Osteocyte (in vitro differentiated cells): ENCODE measurements around the gene CDH23. TPM values are rescaled to one million over a fixed set of nuclear protein-coding genes. Genes with fewer than 3 reads are reported as not detected.

ENCODE experiments used
- DNase-seq: peaks from one replicate; pipeline ENCODE4 v3.0.0; 2021; ENCODE audit warnings: mixed read lengths; ENCODE audit not compliant: unreplicated experiment; ENCODE audit errors: extremely low spot score
- H3K27ac Mint-ChIP-seq: one replicate; pipeline ENCODE4 v1.8.0; 2021; ENCODE audit warnings: mild to moderate bottlenecking, mixed read lengths; ENCODE audit not compliant: unreplicated experiment
- H3K27me3 Mint-ChIP-seq: one replicate; pipeline ENCODE4 v1.8.0; 2021; ENCODE audit warnings: mixed read lengths; ENCODE audit not compliant: unreplicated experiment
- H3K36me3 Mint-ChIP-seq: one replicate; pipeline ENCODE4 v1.8.0; 2021; ENCODE audit warnings: mixed read lengths; ENCODE audit not compliant: unreplicated experiment
- H3K4me1 Mint-ChIP-seq: one replicate; pipeline ENCODE4 v1.8.0; 2021; ENCODE audit warnings: mixed read lengths; ENCODE audit not compliant: unreplicated experiment
- H3K4me3 Mint-ChIP-seq: one replicate; pipeline ENCODE4 v1.8.0; 2021; ENCODE audit warnings: mild to moderate bottlenecking, moderate library complexity, mixed read lengths; ENCODE audit not compliant: unreplicated experiment
- H3K9me3 Mint-ChIP-seq: one replicate; pipeline ENCODE4 v1.8.0; 2021; ENCODE audit warnings: mixed read lengths; ENCODE audit not compliant: unreplicated experiment
- total RNA-seq: library from RNA; stranded (reverse); gene quantifications from 2 replicates; pipeline ENCODE4 v1.2.1, GENCODE V29; 2021
- TF ChIP-seq, protein P1 (sequence below): fragments of 200-600 bp; sonication (generic); IDR thresholded peaks from 2 replicates; pipeline ENCODE4 v1.5.0; 2021; ENCODE audit warnings: antibody characterized with exemption, mild to moderate bottlenecking, moderate library complexity

The CDH23 gene
- total RNA-seq, 1 donor from 2014 or later: not detected

DNA sequence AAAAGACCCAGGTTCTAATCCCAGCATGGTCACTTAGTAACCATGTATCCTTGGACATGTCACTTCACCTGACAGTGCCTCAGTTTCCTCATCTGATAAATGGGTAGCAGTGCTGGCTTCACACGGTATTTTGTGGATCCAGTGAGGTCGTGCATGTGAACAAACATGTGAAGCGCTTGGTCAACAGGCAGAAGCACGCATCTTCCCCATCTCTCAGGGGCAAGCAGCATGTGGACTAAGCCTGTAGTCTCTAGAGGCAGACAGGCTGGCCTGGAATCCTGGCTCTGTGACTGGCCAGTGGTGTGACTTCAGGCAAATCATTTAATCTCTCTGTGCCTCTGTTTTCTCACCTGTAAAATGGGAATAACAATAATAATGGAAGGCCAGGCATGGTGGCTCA lies 207.0 kb downstream of the CDH23 start:
- no peak overlapping the region for H3K4me3 Mint-ChIP-seq
- TF ChIP-seq, protein P1, sequence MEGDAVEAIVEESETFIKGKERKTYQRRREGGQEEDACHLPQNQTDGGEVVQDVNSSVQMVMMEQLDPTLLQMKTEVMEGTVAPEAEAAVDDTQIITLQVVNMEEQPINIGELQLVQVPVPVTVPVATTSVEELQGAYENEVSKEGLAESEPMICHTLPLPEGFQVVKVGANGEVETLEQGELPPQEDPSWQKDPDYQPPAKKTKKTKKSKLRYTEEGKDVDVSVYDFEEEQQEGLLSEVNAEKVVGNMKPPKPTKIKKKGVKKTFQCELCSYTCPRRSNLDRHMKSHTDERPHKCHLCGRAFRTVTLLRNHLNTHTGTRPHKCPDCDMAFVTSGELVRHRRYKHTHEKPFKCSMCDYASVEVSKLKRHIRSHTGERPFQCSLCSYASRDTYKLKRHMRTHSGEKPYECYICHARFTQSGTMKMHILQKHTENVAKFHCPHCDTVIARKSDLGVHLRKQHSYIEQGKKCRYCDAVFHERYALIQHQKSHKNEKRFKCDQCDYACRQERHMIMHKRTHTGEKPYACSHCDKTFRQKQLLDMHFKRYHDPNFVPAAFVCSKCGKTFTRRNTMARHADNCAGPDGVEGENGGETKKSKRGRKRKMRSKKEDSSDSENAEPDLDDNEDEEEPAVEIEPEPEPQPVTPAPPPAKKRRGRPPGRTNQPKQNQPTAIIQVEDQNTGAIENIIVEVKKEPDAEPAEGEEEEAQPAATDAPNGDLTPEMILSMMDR: no peak
- H3K27ac Mint-ChIP-seq: no peak overlapping the region

DNA sequence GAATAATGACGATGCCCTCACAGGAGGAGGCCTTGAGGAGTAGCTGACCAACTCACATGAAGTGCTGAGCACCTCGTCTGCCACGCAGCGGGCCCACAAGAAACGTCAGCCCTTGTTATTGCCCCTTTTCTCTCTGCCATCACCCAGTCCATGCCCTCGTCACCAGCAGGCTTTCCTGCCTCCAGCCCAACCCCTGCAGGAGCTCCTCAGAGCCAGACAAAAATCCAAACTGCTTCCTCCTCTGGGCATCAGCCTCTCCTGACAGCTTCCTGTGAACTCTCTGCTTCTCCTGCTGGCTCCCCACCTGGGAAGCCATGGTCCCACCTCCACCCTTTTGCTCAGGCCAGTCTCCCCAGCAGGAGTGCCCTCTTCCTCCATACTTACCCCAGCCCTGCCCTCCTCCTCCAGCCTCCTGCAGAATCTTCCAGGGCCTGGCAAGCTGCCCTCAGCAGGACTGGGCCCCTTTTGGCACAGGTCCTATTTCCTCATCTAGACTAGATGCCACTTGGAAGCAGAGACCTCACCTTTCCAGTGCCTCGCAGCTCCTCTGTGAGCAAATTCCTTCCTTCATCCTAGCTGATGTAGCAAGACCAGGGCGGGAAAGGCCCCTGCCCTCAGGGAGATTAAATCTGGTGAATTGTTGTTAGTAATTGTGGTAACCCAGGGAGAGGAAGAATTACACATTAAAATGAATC lies 207.8 kb downstream of the CDH23 start:
- H3K36me3 Mint-ChIP-seq: no peaks in the 10 kb centered on the region
- TF ChIP-seq, protein P1: no peak
- H3K27me3 Mint-ChIP-seq: peaks cover 21% of the 10 kb centered on the region

More for the DNA sequence above, 207.0 kb downstream of the CDH23 start:
- H3K27me3 Mint-ChIP-seq: peaks cover 18% of the 10 kb centered on the region
- H3K4me1 Mint-ChIP-seq: no peaks in the 10 kb centered on the region
- no peaks in the 10 kb centered on the region for H3K9me3 Mint-ChIP-seq
- H3K36me3 Mint-ChIP-seq: no peaks in the 10 kb centered on the region
- no peak for DNase-seq

DNA sequence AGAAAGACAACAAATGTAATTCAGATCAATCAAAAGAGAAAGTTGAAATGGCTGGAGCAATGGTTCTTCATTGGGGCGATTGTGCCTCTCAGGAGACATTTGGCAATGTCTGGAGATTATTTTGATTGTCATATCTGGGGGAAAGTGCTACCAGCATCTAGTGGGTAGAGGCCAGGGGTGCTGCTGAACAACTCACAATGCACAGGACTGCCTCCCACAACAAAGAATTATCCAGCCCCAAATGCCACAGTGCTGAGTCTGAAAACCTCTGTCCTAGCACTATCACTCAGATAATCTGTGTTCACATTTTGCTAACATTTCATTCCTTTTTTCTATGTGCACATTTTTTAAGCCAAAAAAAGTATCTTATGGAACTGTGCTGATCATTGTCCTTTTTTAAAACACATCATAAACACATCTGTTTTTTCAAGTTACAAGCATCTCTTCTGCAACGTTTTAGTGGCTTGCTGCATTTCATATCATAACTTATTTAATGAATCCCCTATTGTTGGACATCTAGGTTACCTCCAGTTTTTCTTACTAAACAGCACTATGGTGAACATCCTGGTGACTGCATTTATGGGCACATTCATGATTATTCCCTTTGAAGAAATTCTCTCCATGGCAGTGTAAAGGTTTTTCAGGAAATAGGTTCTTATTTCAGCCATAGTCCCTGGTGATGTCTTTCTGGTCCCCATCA lies 208.7 kb downstream of the CDH23 start:
- H3K4me1 Mint-ChIP-seq: no peaks in the 10 kb centered on the region
- no peaks in the 10 kb centered on the region for H3K36me3 Mint-ChIP-seq
- TF ChIP-seq, protein P1: no peak
- DNase-seq: no peak
- H3K9me3 Mint-ChIP-seq: no peaks in the 10 kb centered on the region
- H3K27me3 Mint-ChIP-seq: peaks cover 21% of the 10 kb centered on the region
- H3K4me3 Mint-ChIP-seq: no peak overlapping the region
- no peak overlapping the region for H3K27ac Mint-ChIP-seq

More for the DNA sequence above, 207.8 kb downstream of the CDH23 start:
- Mint-ChIP-seq H3K9me3 (no peaks in the 10 kb centered on the region), H3K4me1 (no peaks in the 10 kb centered on the region), H3K4me3 (no peak overlapping the region), H3K27ac (no peak overlapping the region)
- no peak for DNase-seq

DNA sequence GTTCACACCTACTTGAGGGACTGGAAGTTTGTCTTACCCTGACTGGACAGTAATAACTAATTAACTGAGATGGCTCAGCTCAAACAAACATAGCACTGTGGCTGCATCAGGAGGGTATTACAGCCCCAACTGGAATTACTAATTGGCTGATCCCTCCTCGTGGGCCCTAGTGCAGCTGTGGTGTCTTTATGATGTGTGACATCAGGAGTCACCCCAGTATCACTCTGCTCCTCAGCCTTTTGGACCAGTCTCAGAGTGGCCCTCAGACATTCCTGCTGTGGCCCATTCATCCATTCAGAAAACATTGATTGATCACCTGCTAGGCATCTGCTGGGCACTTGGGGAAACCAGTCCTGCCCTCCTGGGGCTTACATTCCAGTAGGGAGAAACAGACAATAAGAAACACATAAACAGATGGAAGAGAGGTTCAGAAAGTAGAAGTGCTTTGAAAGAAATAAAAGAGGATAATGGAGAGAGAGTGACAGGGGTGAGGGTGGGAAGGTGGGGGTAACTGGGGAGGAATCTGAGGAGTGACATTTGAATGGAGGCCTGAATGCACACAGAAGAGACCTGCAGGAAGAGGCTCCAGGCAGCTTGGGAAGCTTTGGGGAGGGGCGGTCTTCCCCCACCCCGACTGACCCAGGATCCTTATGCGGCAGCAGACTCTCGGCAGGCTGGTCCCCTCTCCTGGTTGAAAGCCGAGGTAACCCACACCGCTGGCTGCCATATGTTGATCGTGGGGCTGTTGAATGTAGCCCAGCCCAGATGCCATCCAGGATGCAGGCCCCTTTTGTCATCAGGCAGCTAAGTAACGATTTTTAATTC lies 209.7 kb downstream of the CDH23 start:
- Mint-ChIP-seq H3K4me3 (no peak overlapping the region), H3K36me3 (no peaks in the 10 kb centered on the region), H3K27ac (no peak overlapping the region), H3K4me1 (no peaks in the 10 kb centered on the region), H3K27me3 (peaks cover 26% of the 10 kb centered on the region), H3K9me3 (no peaks in the 10 kb centered on the region)
- TF ChIP-seq, protein P1: no peak
- DNase-seq: no peak

DNA sequence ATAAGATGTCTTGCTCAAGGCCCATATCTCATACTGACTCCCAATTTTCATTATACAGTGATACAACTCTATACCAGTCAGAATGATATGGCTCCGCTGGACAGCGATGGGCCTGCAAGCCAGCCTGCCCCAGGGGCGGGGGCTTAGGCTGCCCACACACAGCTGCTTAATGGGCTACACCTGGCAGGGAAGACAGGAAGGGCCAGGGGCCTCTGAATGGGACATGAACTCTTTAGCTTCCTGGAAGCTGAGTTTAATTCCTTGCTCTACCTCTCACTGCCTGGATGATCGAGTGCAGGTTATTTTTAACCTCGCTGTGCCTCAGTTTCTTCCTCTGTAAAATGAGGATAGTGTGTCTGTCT lies 210.3 kb downstream of the CDH23 start:
- no peaks in the 10 kb centered on the region for H3K4me1 Mint-ChIP-seq
- DNase-seq: no peak
- H3K9me3 Mint-ChIP-seq: no peaks in the 10 kb centered on the region
- peaks cover 32% of the 10 kb centered on the region for H3K27me3 Mint-ChIP-seq
- TF ChIP-seq, protein P1: no peak
- no peak overlapping the region for H3K4me3 Mint-ChIP-seq
- H3K36me3 Mint-ChIP-seq: no peaks in the 10 kb centered on the region
- no peak overlapping the region for H3K27ac Mint-ChIP-seq
